ENCODE results near the gene ACCSL.

ACCSL gene

GRCh38 chr11:44003736-44004451, 43.9 kb upstream of the ACCSL start:
- TF ChIP-seq TAF1 (IDR thresholded peaks at IDR 0.05; ENCODE audit: low read depth) (no peak), CREB1 (IDR thresholded peaks at IDR 0.05; ENCODE audit: low read depth) (no peak)

- TF ChIP-seq FOXM1 (IDR thresholded peaks at IDR 0.05; ENCODE audit: borderline replicate concordance, low read depth), result no peak
- TF ChIP-seq NFIC (IDR thresholded peaks at IDR 0.05), result no peak
- no peak for TF ChIP-seq MAX (IDR thresholded peaks at IDR 0.05)
- no peak for TF ChIP-seq TAF1 (IDR thresholded peaks at IDR 0.05; ENCODE audit: low read depth)
- TF ChIP-seq CREB1 (IDR thresholded peaks at IDR 0.05; ENCODE audit: low read depth), result no peak
- TF ChIP-seq TEAD4 (IDR thresholded peaks at IDR 0.05), result no peak
- no peak for TF ChIP-seq TCF12 (IDR thresholded peaks at IDR 0.05; ENCODE audit: low read depth)
- TF ChIP-seq ZBTB7A (IDR thresholded peaks at IDR 0.05; ENCODE audit: low read depth), result no peak
- TF ChIP-seq RAD21 (IDR thresholded peaks at IDR 0.05; ENCODE audit: low read depth), result no peak
- TF ChIP-seq YY1 (IDR thresholded peaks at IDR 0.05; ENCODE audit: low read depth), result no peak
- TF ChIP-seq CEBPB (IDR thresholded peaks at IDR 0.05), result no peak
- TF ChIP-seq REST (IDR thresholded peaks at IDR 0.05; ENCODE audit: low read depth), result no peak
Measured at GRCh38 chr11:44004452-44005062, 43.2 kb upstream of the ACCSL start.

- TF ChIP-seq ZBTB7A (IDR thresholded peaks at IDR 0.05; ENCODE audit: low read depth) (no peak), TEAD4 (IDR thresholded peaks at IDR 0.05) (no peak), YY1 (IDR thresholded peaks at IDR 0.05; ENCODE audit: low read depth) (no peak), MAX (IDR thresholded peaks at IDR 0.05) (no peak), RAD21 (IDR thresholded peaks at IDR 0.05; ENCODE audit: low read depth) (no peak)
Measured at GRCh38 chr11:44005063-44005701, 42.6 kb upstream of the ACCSL start.

- no peak for TF ChIP-seq TAF1 (IDR thresholded peaks at IDR 0.05; ENCODE audit: low read depth)
- TF ChIP-seq TCF12 (IDR thresholded peaks at IDR 0.05; ENCODE audit: low read depth), result no peak
- TF ChIP-seq CEBPB (IDR thresholded peaks at IDR 0.05), result no peak
- TF ChIP-seq ZBTB7A (IDR thresholded peaks at IDR 0.05; ENCODE audit: low read depth), result no peak
- TF ChIP-seq RAD21 (IDR thresholded peaks at IDR 0.05; ENCODE audit: low read depth), result no peak
- TF ChIP-seq CREB1 (IDR thresholded peaks at IDR 0.05; ENCODE audit: low read depth), result no peak
- TF ChIP-seq TEAD4 (IDR thresholded peaks at IDR 0.05), result no peak
- TF ChIP-seq REST (IDR thresholded peaks at IDR 0.05; ENCODE audit: low read depth), result no peak
- TF ChIP-seq USF1 (IDR thresholded peaks at IDR 0.05), result no peak
Measured at GRCh38 chr11:44005956-44006355, 41.8 kb upstream of the ACCSL start.

- no peak for TF ChIP-seq MAX (IDR thresholded peaks at IDR 0.05)
- no peak for TF ChIP-seq ZBTB7A (IDR thresholded peaks at IDR 0.05; ENCODE audit: low read depth)
- no peak for TF ChIP-seq YY1 (IDR thresholded peaks at IDR 0.05; ENCODE audit: low read depth)
- TF ChIP-seq CEBPB (IDR thresholded peaks at IDR 0.05), result no peak
- TF ChIP-seq REST (IDR thresholded peaks at IDR 0.05; ENCODE audit: low read depth), result no peak
- TF ChIP-seq TEAD4 (IDR thresholded peaks at IDR 0.05), result no peak
- no peak for TF ChIP-seq USF1 (IDR thresholded peaks at IDR 0.05)
Measured at GRCh38 chr11:44006917-44007361, 40.8 kb upstream of the ACCSL start.

Measured in Ishikawa (cell line).